Ishikawa (cell line): ENCODE data around the gene TDP1.

ENCODE experiments used
- CEBPB ChIP-seq: IDR thresholded peaks from 2 replicates; pipeline ENCODE4 v1.6.1; 2012
- CREB1 ChIP-seq: IDR thresholded peaks from 2 replicates; pipeline ENCODE4 v1.6.1; 2012; ENCODE audit warnings: low read depth
- EGR1 ChIP-seq: IDR thresholded peaks from 2 replicates; pipeline ENCODE4 v1.6.1; 2012
- EP300 ChIP-seq: IDR thresholded peaks from 2 replicates; pipeline ENCODE4 v1.6.1; 2012; ENCODE audit warnings: borderline replicate concordance
- FOXM1 ChIP-seq: IDR thresholded peaks from 2 replicates; pipeline ENCODE4 v1.6.1; 2012; ENCODE audit warnings: low read depth, borderline replicate concordance
- MAX ChIP-seq: IDR thresholded peaks from 2 replicates; pipeline ENCODE4 v1.6.1; 2012
- NFIC ChIP-seq: IDR thresholded peaks from 2 replicates; pipeline ENCODE4 v1.6.1; 2012
- RAD21 ChIP-seq: IDR thresholded peaks from 2 replicates; pipeline ENCODE4 v1.6.1; 2012; ENCODE audit warnings: low read depth
- REST ChIP-seq: IDR thresholded peaks from 2 replicates; pipeline ENCODE4 v1.6.1; 2012; ENCODE audit warnings: low read depth, mild to moderate bottlenecking
- TAF1 ChIP-seq: IDR thresholded peaks from 2 replicates; pipeline ENCODE4 v1.6.1; 2012; ENCODE audit warnings: low read depth, mild to moderate bottlenecking
- TCF12 ChIP-seq: IDR thresholded peaks from 2 replicates; pipeline ENCODE4 v1.6.1; 2012; ENCODE audit warnings: low read depth
- TEAD4 ChIP-seq: IDR thresholded peaks from 2 replicates; pipeline ENCODE4 v1.6.1; 2012
- USF1 ChIP-seq: IDR thresholded peaks from 2 replicates; pipeline ENCODE4 v1.6.1; 2012
- YY1 ChIP-seq: IDR thresholded peaks from 2 replicates; pipeline ENCODE4 v1.6.1; 2012; ENCODE audit warnings: low read depth
- ZBTB7A ChIP-seq: IDR thresholded peaks from 2 replicates; pipeline ENCODE4 v1.6.1; 2012; ENCODE audit warnings: low read depth

The TDP1 gene

GRCh38 chr14:89927186-89927865 lies 28.4 kb upstream of the TDP1 start:
- TF ChIP-seq RAD21, result no peak
- no peak for TF ChIP-seq ZBTB7A
- no peak for TF ChIP-seq CREB1
- TF ChIP-seq TAF1, result no peak
- no peak for TF ChIP-seq TEAD4
- TF ChIP-seq USF1, result no peak
- TF ChIP-seq NFIC, result no peak
- TF ChIP-seq EP300, result no peak
- TF ChIP-seq MAX, result no peak
- no peak for TF ChIP-seq EGR1
- TF ChIP-seq FOXM1, result no peak
- TF ChIP-seq TCF12, result no peak
- TF ChIP-seq REST, result no peak
- TF ChIP-seq YY1, result no peak
- TF ChIP-seq CEBPB, result no peak

GRCh38 chr14:89933002-89933401 lies 22.7 kb upstream of the TDP1 start:
- no peak for TF ChIP-seq NFIC
- TF ChIP-seq TCF12, result no peak
- no peak for TF ChIP-seq ZBTB7A
- no peak for TF ChIP-seq FOXM1
- no peak for TF ChIP-seq YY1
- no peak for TF ChIP-seq USF1
- no peak for TF ChIP-seq CREB1
- TF ChIP-seq TAF1, result no peak
- no peak for TF ChIP-seq CEBPB
- no peak for TF ChIP-seq TEAD4
- no peak for TF ChIP-seq MAX
- TF ChIP-seq RAD21, result no peak
- TF ChIP-seq EP300, result no peak
- no peak for TF ChIP-seq EGR1
- no peak for TF ChIP-seq REST

- no peak for TF ChIP-seq ZBTB7A
- TF ChIP-seq USF1, result no peak
- no peak for TF ChIP-seq CEBPB
- TF ChIP-seq FOXM1, result no peak
- no peak for TF ChIP-seq CREB1
These were observed 19.0 kb upstream of the TDP1 start for GRCh38 chr14:89936654-89937185.

- no peak for TF ChIP-seq EGR1
- TF ChIP-seq NFIC, result no peak
- TF ChIP-seq CEBPB, result no peak
- no peak for TF ChIP-seq RAD21
- no peak for TF ChIP-seq REST
- no peak for TF ChIP-seq ZBTB7A
These were observed 13.8 kb upstream of the TDP1 start for GRCh38 chr14:89941830-89942377.
